Ectodermal cell (in vitro differentiated cells): ENCODE data around the gene TOR1AIP2.

ENCODE experiments used
- H3K27ac ChIP-seq: 2 replicates; pipeline ENCODE4 v1.7.0; 2013; ENCODE audit warnings: mild to moderate bottlenecking, low read depth, low read length; ENCODE audit not compliant: insufficient read depth, poor library complexity, severe bottlenecking
- H3K27me3 ChIP-seq: 2 replicates; pipeline ENCODE4 v1.7.0; 2013; ENCODE audit warnings: mild to moderate bottlenecking, low read length; ENCODE audit not compliant: insufficient read depth, control insufficient read depth, poor library complexity, severe bottlenecking
- H3K36me3 ChIP-seq: one replicate; pipeline ENCODE4 v1.7.0; 2013; ENCODE audit warnings: low read length; ENCODE audit not compliant: control insufficient read depth, insufficient read depth
- H3K4me1 ChIP-seq: one replicate; pipeline ENCODE4 v1.7.0; 2013; ENCODE audit warnings: low read length; ENCODE audit not compliant: control insufficient read depth, insufficient read depth
- H3K4me3 ChIP-seq: 2 replicates; pipeline ENCODE4 v1.7.0; 2013; ENCODE audit warnings: low read depth, low read length, control low read depth; ENCODE audit not compliant: insufficient read depth
- H3K9me3 ChIP-seq: 2 replicates; pipeline ENCODE4 v1.7.0; 2013; ENCODE audit warnings: mild to moderate bottlenecking, low read length, moderate library complexity; ENCODE audit not compliant: control insufficient read depth
- WGBS, 2 experiments: methylation state at CpG; one replicate each; pipeline ENCODE4 v1.1.7; 2013; ENCODE audit warnings: missing lambda C conversion rate in 2 of 2; 5-methylcytosine and 5-hydroxymethylcytosine counted together

The TOR1AIP2 gene

GRCh38 chr1:179875596-179876299 is 1.9 kb downstream of the TOR1AIP2 start:
- no peaks in the 10 kb centered on the region for H3K27me3 ChIP-seq
- H3K36me3 ChIP-seq, result no peaks in the 10 kb centered on the region
- H3K4me3 ChIP-seq, result no peak overlapping the region
- no peak overlapping the region for H3K27ac ChIP-seq
- H3K9me3 ChIP-seq, result no peaks in the 10 kb centered on the region
- no peaks in the 10 kb centered on the region for H3K4me1 ChIP-seq
- WGBS, 2 experiments, result 98 to 99% methylated on average over 3 to 4 of the region's 4 CpGs

DNA sequence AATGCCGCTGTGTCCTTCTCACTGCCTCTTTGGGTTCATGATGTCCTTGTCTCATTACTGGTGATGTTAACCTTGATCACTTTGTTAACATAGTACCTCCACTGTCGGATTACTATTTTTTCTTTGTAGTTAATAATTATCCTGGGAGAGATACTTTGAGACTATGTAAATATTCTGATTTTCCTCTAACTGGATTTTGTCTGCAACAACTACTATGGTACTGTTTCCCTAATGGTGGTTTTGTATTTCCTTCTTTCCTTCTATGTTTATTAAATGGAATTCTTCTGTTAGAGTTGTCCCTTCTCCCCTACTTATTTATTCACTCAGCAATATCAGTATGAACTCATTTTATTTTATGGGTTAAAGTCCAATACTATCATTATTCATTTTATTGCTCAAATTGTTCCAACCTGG is 4.2 kb downstream of the TOR1AIP2 start:
- 100% methylated on average over 1 to 2 of the region's 2 CpGs for WGBS, 2 experiments
- peaks cover 12% of the 10 kb centered on the region for H3K36me3 ChIP-seq
- H3K27ac ChIP-seq, result no peak overlapping the region

DNA sequence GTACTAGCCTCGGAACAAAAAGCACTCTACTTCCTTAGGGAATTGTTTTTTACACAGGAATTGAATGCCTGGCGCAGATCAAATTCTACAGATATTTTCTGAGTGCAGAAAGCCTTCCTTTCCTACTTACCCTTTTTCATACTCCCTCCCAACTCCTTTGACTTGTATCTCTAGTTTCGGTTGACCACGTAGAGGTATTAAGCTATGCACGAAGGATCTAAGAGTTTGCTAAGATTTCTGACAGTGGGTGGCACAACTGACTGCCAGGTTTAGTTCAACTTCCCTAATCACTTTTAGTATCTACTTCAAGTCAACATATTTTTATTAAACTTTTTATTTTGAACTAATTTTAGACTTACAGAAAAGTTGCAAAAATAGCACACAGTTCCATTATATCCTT is 5.0 kb downstream of the TOR1AIP2 start:
- H3K27me3 ChIP-seq, result no peaks in the 10 kb centered on the region
- H3K4me3 ChIP-seq, result no peak overlapping the region
- peaks cover 13% of the 10 kb centered on the region for H3K36me3 ChIP-seq
- no peaks in the 10 kb centered on the region for H3K9me3 ChIP-seq
- WGBS, 2 experiments, result 92 to 97% methylated on average over 5 of the region's 5 CpGs
- no peak overlapping the region for H3K27ac ChIP-seq
- no peaks in the 10 kb centered on the region for H3K4me1 ChIP-seq

More for the DNA sequence above, 4.2 kb downstream of the TOR1AIP2 start:
- H3K4me3 ChIP-seq, result no peak overlapping the region
- no peaks in the 10 kb centered on the region for H3K27me3 ChIP-seq
- H3K4me1 ChIP-seq, result no peaks in the 10 kb centered on the region
- H3K9me3 ChIP-seq, result no peaks in the 10 kb centered on the region

GRCh38 chr1:179871940-179872339 is 5.7 kb downstream of the TOR1AIP2 start:
- H3K27me3 ChIP-seq, result no peaks in the 10 kb centered on the region
- 87 to 100% methylated on average over 1 of the region's 1 CpG for WGBS, 2 experiments
- H3K27ac ChIP-seq, result no peak overlapping the region
- no peak overlapping the region for H3K4me3 ChIP-seq
- peaks cover 14% of the 10 kb centered on the region for H3K36me3 ChIP-seq
- no peaks in the 10 kb centered on the region for H3K9me3 ChIP-seq
- no peaks in the 10 kb centered on the region for H3K4me1 ChIP-seq

GRCh38 chr1:179870870-179871269 is 6.7 kb downstream of the TOR1AIP2 start:
- peaks cover 23% of the 10 kb centered on the region for H3K36me3 ChIP-seq
- H3K4me3 ChIP-seq, result no peak overlapping the region
- no peaks in the 10 kb centered on the region for H3K27me3 ChIP-seq
- WGBS, 2 experiments, result 96 to 100% methylated on average over 1 of the region's 1 CpG
- H3K27ac ChIP-seq, result no peak overlapping the region
- no peaks in the 10 kb centered on the region for H3K4me1 ChIP-seq
- H3K9me3 ChIP-seq, result no peaks in the 10 kb centered on the region

GRCh38 chr1:179867493-179868330 is 9.9 kb downstream of the TOR1AIP2 start:
- no peaks in the 10 kb centered on the region for H3K4me1 ChIP-seq
- peaks cover 38% of the 10 kb centered on the region for H3K36me3 ChIP-seq
- WGBS, 2 experiments, result 73 to 87% methylated on average over 1 of the region's 1 CpG
- no peaks in the 10 kb centered on the region for H3K9me3 ChIP-seq
- no peak overlapping the region for H3K27ac ChIP-seq
- H3K4me3 ChIP-seq, result no peak overlapping the region
- no peaks in the 10 kb centered on the region for H3K27me3 ChIP-seq

- Histone ChIP-seq H3K36me3 (peaks cover 38% of the 10 kb centered on the region), H3K9me3 (no peaks in the 10 kb centered on the region), H3K4me1 (no peaks in the 10 kb centered on the region), H3K4me3 (no peak overlapping the region), H3K27ac (no peak overlapping the region), H3K27me3 (no peaks in the 10 kb centered on the region)
- WGBS, 2 experiments, result 95 to 96% methylated on average over 7 of the region's 7 CpGs
These were observed 11.0 kb downstream of the TOR1AIP2 start for GRCh38 chr1:179866616-179867015.

DNA sequence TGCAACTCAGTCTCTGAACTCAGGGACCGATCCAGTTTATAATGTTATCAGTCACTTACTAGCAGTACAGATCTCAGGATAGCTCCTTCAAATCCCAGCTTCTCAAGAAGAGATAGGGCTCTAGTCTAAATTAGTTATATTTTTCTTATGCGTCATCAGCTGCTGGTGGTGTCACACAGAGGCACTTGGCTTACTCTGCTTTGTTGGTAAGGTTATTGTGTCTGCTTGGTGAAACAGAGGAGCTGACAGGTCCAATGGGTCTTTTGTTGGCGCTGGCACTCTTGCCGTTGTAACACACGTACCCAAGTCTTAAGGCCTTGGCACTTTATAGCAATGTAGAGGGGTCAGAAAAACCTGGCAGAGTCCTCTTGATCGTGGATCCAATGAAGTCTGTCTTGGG is 12.2 kb downstream of the TOR1AIP2 start:
- Histone ChIP-seq H3K27me3 (no peaks in the 10 kb centered on the region), H3K4me3 (no peak overlapping the region), H3K36me3 (peaks cover 38% of the 10 kb centered on the region), H3K27ac (no peak overlapping the region), H3K4me1 (no peaks in the 10 kb centered on the region), H3K9me3 (no peaks in the 10 kb centered on the region)
- WGBS, 2 experiments, result 96% methylated on average over 6 of the region's 6 CpGs

- no peaks in the 10 kb centered on the region for H3K9me3 ChIP-seq
- H3K36me3 ChIP-seq, result peaks cover 13% of the 10 kb centered on the region
- peaks cover 4% of the 10 kb centered on the region for H3K4me1 ChIP-seq
- H3K27me3 ChIP-seq, result no peaks in the 10 kb centered on the region
- 85 to 87% methylated on average over 3 of the region's 3 CpGs for WGBS, 2 experiments
- no peak overlapping the region for H3K4me3 ChIP-seq
- no peak overlapping the region for H3K27ac ChIP-seq
These were observed 17.0 kb downstream of the TOR1AIP2 start for GRCh38 chr1:179860652-179861051.

- 94 to 95% methylated on average over 4 of the region's 4 CpGs for WGBS, 2 experiments
- Histone ChIP-seq H3K4me1 (peaks cover 4% of the 10 kb centered on the region), H3K27ac (no peak overlapping the region), H3K36me3 (no peaks in the 10 kb centered on the region), H3K4me3 (no peak overlapping the region), H3K27me3 (no peaks in the 10 kb centered on the region), H3K9me3 (no peaks in the 10 kb centered on the region)
These were observed 20.6 kb downstream of the TOR1AIP2 start for GRCh38 chr1:179857009-179857408.
